PC-3 (cell line): ENCODE data around the gene HDAC5. TPM values are rescaled to one million over a fixed set of nuclear protein-coding genes. Genes with fewer than 3 reads are reported as not detected.
"Not testable (repeated sequence)": the region's sequence is repeated elsewhere in the genome, so short reads cannot be mapped to it uniquely, and the experiment has no call there.

Experiments
- ATAC-seq: fragments of 200-7000 bp; cut with Tn5 transposase; 2 replicates; pipeline ENCODE4 v1.9.1; 2020; ENCODE audit warnings: mild to moderate bottlenecking, moderate library complexity
- BruUV-seq: library from RNA; stranded (reverse); fragments of 400-500 nt; replicated peaks from 2 replicates; lab custom pipeline; 2021; lab: Mats Ljungman, UMichigan
- CTCF ChIA-PET: fragments of 300-600 bp; sonication (Branson Sonifier 250); formaldehyde crosslinking; loops from one replicate; lab custom pipeline; 2022; ENCODE audit warnings: antibody characterized with exemption; lab: Charles Lee
- POLR2A ChIA-PET: fragments of 300-600 bp; sonication (Branson Sonifier 250); formaldehyde crosslinking; loops from one replicate; lab custom pipeline; 2022; ENCODE audit warnings: antibody characterized with exemption; ENCODE audit not compliant: unreplicated experiment; lab: Charles Lee
- DNase-seq: peaks from one replicate; pipeline ENCODE4 v3.0.0-alpha.2; 2015
- H2AFZ ChIP-seq: fragments of 300-600 bp; sonication (generic); 2 replicates; pipeline ENCODE4 v1.6.0; 2016; ENCODE audit warnings: antibody characterized with exemption, low read length
- H3F3A ChIP-seq: fragments of 300-600 bp; sonication (generic); one replicate; pipeline ENCODE4 v1.6.0; 2017; ENCODE audit warnings: antibody characterized with exemption, low read length, control low read depth, mild to moderate bottlenecking; ENCODE audit not compliant: unreplicated experiment
- H3K27ac ChIP-seq: fragments of 300-600 bp; sonication (generic); 2 replicates; pipeline ENCODE4 v1.5.1; 2016; ENCODE audit warnings: mild to moderate bottlenecking, low read length
- H3K27me3 ChIP-seq: fragments of 300-600 bp; sonication (generic); 2 replicates; pipeline ENCODE4 v1.6.1; 2016; ENCODE audit warnings: low read length, mixed read lengths
- H3K36me3 ChIP-seq: fragments of 300-600 bp; sonication (generic); 2 replicates; pipeline ENCODE4 v1.6.1; 2016; ENCODE audit warnings: low read depth, mixed run types, low read length, mixed read lengths
- H3K4me1 ChIP-seq: fragments of 300-600 bp; sonication (generic); 2 replicates; pipeline ENCODE4 v1.5.1; 2016; ENCODE audit warnings: low read length; ENCODE audit not compliant: insufficient read depth
- H3K4me2 ChIP-seq: fragments of 300-600 bp; sonication (generic); 2 replicates; pipeline ENCODE4 v1.6.0; 2016; ENCODE audit warnings: low read length
- H3K4me3 ChIP-seq: fragments of 300-600 bp; sonication (generic); 2 replicates; pipeline ENCODE4 v1.5.1; 2016; ENCODE audit warnings: mild to moderate bottlenecking, low read length, mixed read lengths
- H3K79me2 ChIP-seq: fragments of 300-600 bp; sonication (generic); 2 replicates; pipeline ENCODE4 v1.6.1; 2017; ENCODE audit warnings: low read length, mixed read lengths
- H3K9ac ChIP-seq: fragments of 300-600 bp; sonication (generic); 2 replicates; pipeline ENCODE4 v1.6.0; 2016; ENCODE audit warnings: mild to moderate bottlenecking, low read length
- H3K9me2 ChIP-seq: fragments of 300-600 bp; sonication (generic); replicated peaks from 2 replicates; pipeline ENCODE4 v1.6.1; 2016; ENCODE audit warnings: mixed run types, low read length, mixed read lengths
- H3K9me3 ChIP-seq: fragments of 300-600 bp; sonication (generic); 2 replicates; pipeline ENCODE4 v1.6.1; 2016; ENCODE audit warnings: low read length, mixed read lengths
- H4K20me1 ChIP-seq: fragments of 300-600 bp; sonication (generic); 2 replicates; pipeline ENCODE4 v1.6.1; 2016; ENCODE audit warnings: low read length, mixed read lengths
- CTCF ChIP-seq: fragments of 300-600 bp; sonication (generic); conservative IDR thresholded peaks from 2 replicates; pipeline ENCODE4 v1.5.1; 2017; ENCODE audit warnings: antibody characterized with exemption, low read depth, mild to moderate bottlenecking, low read length
- EZH2 ChIP-seq: fragments of 300-600 bp; sonication (generic); IDR thresholded peaks from one replicate; pipeline ENCODE4 v1.6.1; 2017; ENCODE audit warnings: antibody characterized with exemption, mild to moderate bottlenecking, low read length; ENCODE audit not compliant: unreplicated experiment
- EZH2phosphoT487 ChIP-seq: fragments of 300-600 bp; sonication (generic); IDR thresholded peaks from 2 replicates; pipeline ENCODE4 v1.6.1; 2018; ENCODE audit warnings: mild to moderate bottlenecking, antibody characterized with exemption, low read length, borderline replicate concordance
- intact Hi-C: fragments of 100-400 bp; cut with micrococcal nuclease; formaldehyde crosslinking; loops from 2 replicates; pipeline ENCODE4 v1.9.0; 2023
- total RNA-seq: library from RNA; depleted of rRNA; stranded (reverse); fragments of >200 nt; gene quantifications from 2 replicates; pipeline ENCODE4 v1.2.3, GENCODE V29; 2014

The HDAC5 gene
- total RNA-seq, 1 experiment from 2014 or later = 39.1 TPM

DNA sequence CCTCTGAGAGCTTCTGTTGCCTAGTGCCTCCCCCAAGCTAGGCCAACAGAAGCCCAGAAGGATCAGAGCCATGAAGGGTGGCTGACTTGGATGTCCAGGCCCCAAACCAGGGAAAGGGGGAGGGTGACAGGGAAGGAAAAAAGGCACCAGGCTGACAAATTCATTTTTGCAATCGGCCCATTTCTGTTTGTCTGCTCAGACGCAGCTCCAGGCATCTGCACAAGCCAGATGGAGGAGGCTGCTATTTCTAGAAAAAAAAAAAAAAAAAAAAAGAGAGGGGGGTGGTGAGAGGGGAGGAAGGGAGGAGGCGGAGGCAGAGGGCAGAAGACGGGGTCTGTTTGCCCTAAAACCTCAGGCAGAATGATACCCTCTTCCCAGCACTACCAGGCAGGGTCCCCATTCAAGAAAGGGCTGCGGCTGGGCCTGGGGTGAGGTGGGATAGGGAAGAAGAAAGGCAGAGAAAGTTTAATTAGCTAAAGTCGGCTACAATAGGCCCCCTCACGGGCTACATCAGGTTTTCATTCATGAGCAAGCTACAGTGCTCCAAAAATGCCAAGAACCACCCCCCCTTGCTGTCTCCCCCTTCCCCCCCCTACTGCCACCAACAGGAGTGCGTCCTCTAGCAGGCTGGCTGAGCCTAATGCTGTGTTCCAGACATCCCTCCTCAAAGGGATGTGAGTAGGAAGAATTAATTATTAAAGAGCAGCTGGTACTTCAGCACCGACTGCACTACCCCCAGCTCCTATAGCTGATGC lies 2.4 kb downstream of the HDAC5 start:
- intact Hi-C loops = no loop called here
- CTCF ChIA-PET = interaction anchor here (0.7 to 1.4 kb wide), 2 partner anchors 48 to 242 kb away, joined by 3 to 5 read pairs; no protein-coding TSS in a partner anchor

GRCh38 chr17:44120281-44120680 lies 3.2 kb downstream of the HDAC5 start:
- H3K9ac ChIP-seq, ATAC-seq, H3K9me2 ChIP-seq, BruUV-seq, intact Hi-C loops, H3K27ac ChIP-seq, H3K27me3 ChIP-seq, POLR2A ChIA-PET, H3F3A ChIP-seq, H3K9me3 ChIP-seq, H3K4me2 ChIP-seq, H4K20me1 ChIP-seq, H3K36me3 ChIP-seq, H2AFZ ChIP-seq, DNase-seq, H3K79me2 ChIP-seq, H3K4me3 ChIP-seq: not testable (repeated sequence)
- CTCF ChIA-PET = interaction anchor here (0.7 kb wide), 1 partner anchor 241 kb away, joined by 5 read pairs; no protein-coding TSS in a partner anchor
- peaks cover 13% of the 10 kb centered on the region for H3K4me1 ChIP-seq

More for the DNA sequence above, 2.4 kb downstream of the HDAC5 start:
- H2AFZ ChIP-seq = no peak overlapping the region
- H3K9ac ChIP-seq = no peak overlapping the region
- POLR2A ChIA-PET = interaction anchor here (0.6 kb wide), 2 partner anchors 37 to 51 kb away, joined by 6 to 17 read pairs; no protein-coding TSS in a partner anchor
- peaks cover 13% of the 10 kb centered on the region for H3K4me1 ChIP-seq
- H3K4me3 ChIP-seq = no peak overlapping the region
- no peaks in the 10 kb centered on the region for H3K36me3 ChIP-seq
- BruUV-seq = no TSS peak
- no peak for DNase-seq
- H3K79me2 ChIP-seq = no peaks in the 10 kb centered on the region
- no peaks in the 10 kb centered on the region for H3K9me3 ChIP-seq
- ATAC-seq = no peak
- no peak overlapping the region for H3K27ac ChIP-seq
- H3K4me2 ChIP-seq = no peak overlapping the region
- no peaks in the 10 kb centered on the region for H3K27me3 ChIP-seq
- H4K20me1 ChIP-seq = no peaks in the 10 kb centered on the region
- no peaks in the 10 kb centered on the region for H3K9me2 ChIP-seq
- no peaks in the 10 kb centered on the region for H3F3A ChIP-seq
- TF ChIP-seq EZH2 (no peak), CTCF (no peak), EZH2phosphoT487 (no peak)

DNA sequence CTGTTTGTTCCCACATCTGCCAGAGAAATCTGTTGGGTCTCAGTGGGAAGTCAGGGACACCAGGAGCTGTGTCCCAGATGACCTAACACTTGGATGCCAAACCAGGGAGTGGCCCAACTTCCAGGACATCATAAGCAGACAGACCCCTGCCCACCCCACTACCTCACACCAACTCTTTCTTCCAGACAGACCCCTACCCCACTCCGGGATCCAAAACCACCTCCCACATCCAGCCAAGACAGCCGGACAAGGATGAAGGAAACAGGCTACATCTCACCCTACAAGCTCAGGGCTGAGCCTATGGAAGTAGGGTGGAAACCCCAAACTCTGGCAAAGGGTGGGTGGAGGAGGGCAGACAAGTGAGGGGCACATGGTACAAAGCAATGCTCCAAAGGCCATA lies 3.6 kb downstream of the HDAC5 start:
- BruUV-seq = no TSS peak
- intact Hi-C loops = no loop called here

More for the DNA sequence above, 3.6 kb downstream of the HDAC5 start:
- no peaks in the 10 kb centered on the region for H3F3A ChIP-seq
- DNase-seq = no peak
- H3K9ac ChIP-seq = no peak overlapping the region
- H3K27me3 ChIP-seq = no peaks in the 10 kb centered on the region
- ChIA-PET POLR2A (no interaction called here), CTCF (no interaction called here)
- no peaks in the 10 kb centered on the region for H3K36me3 ChIP-seq
- H3K4me3 ChIP-seq = no peak overlapping the region
- TF ChIP-seq EZH2 (no peak), EZH2phosphoT487 (no peak), CTCF (no peak)
- H3K79me2 ChIP-seq = no peaks in the 10 kb centered on the region
- H3K4me1 ChIP-seq = peaks cover 13% of the 10 kb centered on the region
- H2AFZ ChIP-seq = no peak overlapping the region
- H3K9me3 ChIP-seq = no peaks in the 10 kb centered on the region
- no peaks in the 10 kb centered on the region for H3K9me2 ChIP-seq
- ATAC-seq = no peak
- no peaks in the 10 kb centered on the region for H4K20me1 ChIP-seq
- H3K27ac ChIP-seq = no peak overlapping the region
- H3K4me2 ChIP-seq = no peak overlapping the region
